Stimulated activated CD4-positive, alpha-beta T cell treated with anti-CD3 and anti-CD28 coated beads, Interleukin-4, amount 100 ng/mL, for 1 hour (primary cell): ENCODE results near the gene TXNDC16.
"Not testable (repeated sequence)": the region's sequence is repeated elsewhere in the genome, so short reads cannot be mapped to it uniquely, and the experiment has no call there.

Source experiments
- DNase-seq: peaks from one replicate; pipeline ENCODE4 v3.0.0-alpha.2; 2020

The TXNDC16 gene

DNA sequence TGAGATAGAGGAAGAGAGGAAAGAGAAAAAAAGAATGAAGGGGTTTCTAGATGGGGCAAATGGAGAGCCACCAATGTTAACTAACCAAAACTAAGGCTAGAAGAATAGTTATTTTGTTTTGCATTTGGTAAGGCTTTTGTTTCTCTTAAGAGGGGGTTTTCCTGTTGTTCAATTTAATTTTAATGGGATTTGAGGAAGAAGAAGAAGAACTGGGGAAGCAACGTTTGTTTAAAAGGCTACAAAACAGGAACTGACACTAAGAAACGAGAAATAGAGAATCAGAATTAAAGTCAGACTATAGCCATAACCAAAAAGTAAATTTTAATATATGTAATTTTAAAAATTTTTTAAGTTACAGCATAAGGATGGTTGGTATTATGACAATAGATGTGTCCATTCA, 13.7 kb downstream of the TXNDC16 start:
- no peak for DNase-seq

DNA sequence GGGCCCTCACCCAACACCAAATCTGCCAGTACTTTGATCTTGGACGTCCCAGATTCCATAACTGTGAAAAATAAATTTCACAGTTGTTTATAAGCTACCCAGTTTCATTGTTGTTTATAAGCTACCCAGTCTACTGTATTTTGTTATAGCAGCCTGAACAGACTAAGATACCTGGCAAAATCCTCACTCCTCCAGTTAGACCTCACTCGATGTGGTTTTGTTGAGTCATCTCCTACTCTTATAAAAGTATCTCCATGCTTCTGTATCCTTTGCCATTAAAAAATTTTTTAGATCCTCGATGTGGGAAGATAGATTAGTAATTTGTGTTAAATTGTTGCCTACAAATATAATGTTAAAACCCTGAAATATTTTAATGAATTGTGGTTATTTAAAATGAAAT, 16.0 kb downstream of the TXNDC16 start:
- no peak for DNase-seq

DNA sequence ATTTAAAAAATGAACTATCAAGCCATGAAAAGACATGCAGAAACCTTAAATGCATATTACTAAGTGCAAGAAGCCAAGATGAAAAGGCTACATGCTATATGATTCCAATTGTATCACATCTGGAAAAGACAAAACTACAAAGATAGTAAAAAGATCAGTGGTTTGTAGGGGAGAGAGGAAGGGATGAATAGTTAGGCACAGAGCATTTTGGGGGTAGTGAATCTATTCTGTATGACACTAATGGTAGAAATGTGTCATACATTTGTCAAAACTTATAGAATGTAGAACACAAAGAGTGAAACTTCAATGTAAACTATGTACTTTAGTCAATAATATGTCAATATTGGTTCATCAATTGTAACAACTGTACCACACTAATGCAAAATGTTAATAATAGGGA, 20.8 kb downstream of the TXNDC16 start:
- DNase-seq: no peak

DNA sequence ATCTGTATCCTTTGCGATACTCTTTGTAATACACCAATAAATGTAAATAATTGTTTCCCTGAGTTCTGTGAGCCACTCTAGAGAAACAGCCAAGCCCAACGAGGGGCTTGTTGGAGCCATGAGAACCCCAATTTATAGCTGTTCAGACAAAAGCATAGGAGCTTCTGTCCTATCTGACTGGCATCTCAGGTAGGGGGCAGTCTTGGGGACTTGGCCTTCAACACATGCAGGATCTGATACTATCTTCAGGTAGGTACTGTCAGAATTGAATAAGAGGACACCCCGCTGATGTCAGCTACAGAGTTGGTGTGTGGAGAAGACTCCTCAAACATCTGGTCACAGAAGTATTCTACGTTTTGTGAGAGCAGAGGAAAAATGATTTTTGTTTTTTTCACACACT, 25.3 kb downstream of the TXNDC16 start:
- no peak for DNase-seq

DNA sequence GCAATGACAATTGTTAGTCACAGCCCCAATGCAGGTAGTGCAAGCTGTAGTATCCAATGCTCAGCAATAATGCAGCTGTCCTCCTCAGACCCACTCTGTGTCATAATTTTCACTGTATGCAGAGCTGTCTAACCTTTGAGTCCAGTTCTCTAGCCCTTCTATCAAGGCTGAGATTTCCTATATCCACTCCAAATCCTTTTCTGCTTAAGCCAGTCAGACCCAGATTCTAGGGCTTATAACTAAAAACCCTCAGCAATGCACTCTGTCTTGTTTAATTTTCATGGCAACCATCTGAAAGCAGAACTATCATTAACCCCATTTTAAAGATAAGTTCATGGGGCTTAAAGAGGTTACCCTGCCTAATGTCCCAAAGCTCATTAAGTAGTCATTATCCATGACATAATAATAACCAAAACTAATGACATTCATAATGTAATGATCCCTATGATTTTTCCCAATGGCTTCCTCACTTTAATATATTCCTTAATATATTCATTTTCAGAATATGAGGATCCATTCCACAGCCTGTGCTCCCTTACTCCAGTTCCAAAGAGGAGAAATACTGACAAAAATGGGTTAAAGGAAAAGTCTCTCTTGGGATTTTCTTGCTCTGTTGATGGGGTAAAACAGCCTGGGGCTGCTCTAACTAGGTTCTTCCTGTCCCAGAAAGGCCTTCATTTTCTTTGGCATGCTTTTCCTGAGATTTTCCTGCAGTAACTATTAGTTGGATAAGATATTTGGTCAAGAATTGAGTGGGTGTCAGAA, 29.5 kb downstream of the TXNDC16 start:
- no peak for DNase-seq

DNA sequence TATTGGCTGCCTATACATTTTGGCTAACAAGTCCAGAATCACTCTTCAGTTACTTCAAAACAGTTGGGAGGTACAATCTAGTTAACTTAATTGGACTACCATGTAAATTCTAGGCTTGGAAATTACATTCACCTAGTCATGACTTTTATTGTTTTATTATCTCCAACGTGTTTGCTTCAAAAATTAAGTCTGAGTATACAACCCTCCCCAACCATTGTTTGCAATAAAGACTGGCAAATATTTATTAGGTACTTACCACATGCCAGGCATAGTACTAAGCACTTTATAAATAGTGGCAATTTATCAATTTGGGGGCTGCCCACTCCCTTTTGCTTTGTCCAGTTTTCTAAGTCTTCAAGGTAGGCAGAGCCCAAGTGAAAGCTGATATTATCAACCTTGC, 30.3 kb downstream of the TXNDC16 start:
- DNase-seq: no peak

DNA sequence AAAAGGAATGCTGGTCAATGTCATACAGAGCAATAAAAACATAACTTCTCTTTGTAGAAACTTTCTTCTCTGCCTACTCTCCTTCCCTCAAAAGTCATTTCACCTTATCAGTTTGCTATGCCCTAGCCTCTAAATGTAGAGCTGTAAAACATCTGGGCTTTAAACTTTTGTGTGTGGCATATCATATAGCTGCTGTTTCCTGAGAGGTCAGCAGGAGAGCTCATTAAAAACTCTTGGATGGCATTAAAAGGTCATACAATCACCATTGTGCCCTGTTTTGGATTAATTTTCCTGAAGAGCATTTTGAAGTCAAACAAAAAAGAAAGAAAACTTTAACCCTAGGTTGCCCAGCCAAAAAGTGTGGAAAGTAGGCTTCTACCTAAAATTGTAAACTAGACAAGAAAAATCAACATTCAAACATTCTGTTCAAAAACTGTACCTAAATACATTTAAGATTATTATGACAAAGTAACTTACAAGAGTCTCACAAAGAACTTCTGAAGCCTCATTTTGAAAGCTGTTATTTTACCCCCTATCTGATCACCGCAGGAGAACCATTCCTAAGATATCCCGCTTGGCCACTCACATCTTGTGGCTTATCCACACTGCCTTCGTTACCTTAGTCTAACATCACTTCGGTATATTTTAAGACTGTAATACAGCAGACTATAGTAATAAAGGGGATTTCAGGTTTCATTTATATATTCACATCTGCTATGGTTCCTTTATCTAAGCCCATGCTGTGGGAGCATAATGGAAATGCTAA, 38.1 kb downstream of the TXNDC16 start:
- no peak for DNase-seq

DNA sequence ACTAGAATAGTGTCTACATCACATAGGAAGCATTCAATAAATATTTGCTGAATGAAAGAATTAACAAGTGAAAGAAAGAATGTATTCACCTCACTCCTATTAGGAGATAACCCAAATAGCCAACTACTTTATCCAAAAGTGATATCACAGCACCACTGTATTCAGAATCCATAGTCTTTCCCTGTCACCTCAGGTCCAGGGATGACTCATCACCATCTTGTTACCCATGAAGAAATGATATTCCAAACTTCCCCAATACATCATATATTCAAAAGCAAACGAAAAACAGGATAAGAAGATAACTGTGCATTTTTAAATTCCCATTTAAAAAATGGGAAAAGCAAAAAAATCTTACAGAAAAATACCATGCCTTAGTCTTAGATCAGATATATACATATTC, 39.1 kb downstream of the TXNDC16 start:
- DNase-seq: no peak

DNA sequence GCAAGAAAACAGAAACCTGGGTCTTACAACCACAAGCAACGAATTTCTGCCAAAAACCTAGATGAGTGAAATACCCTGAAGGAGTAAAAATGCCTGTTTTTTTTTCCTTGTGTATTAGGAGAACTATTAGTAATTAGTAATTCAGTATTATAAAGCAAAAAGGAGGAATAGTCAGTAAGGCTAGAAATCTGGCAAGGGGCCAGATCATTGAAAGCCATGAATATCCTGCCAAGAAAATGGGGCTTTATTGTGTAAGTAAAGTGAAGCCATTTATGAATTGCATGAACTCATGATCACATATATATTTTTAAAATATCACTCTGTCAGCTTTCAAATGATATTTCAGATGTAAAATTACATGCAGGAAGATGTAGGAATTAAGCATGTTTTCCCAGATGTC, 57.9 kb downstream of the TXNDC16 start:
- no peak for DNase-seq

DNA sequence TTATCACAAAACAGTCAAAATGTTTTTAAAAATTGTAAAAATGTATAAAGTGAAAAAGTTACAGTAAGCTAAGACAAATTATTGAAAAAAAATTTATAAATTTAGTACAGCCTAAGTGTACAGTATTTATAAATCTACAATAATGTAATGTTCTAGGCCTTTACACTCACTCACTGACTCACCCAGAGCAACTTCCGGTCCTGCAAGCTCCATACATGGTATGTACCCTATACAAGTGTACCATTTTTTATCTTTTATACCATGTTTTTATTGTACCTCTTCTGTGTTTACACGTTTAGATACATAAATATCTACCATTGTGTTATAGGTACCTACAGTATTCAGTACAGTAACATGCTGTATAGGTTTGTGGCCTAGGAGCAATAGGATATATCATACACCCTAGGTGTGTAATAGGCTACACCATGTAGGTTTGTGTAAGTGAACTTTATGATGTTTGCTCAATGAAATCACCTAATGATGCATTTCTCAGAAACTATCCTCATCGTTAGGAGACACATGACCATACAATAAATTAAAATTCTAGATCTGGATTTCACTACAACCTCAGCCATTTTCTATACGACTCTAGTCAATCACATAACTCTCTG, 66.8 kb downstream of the TXNDC16 start:
- DNase-seq: no peak

DNA sequence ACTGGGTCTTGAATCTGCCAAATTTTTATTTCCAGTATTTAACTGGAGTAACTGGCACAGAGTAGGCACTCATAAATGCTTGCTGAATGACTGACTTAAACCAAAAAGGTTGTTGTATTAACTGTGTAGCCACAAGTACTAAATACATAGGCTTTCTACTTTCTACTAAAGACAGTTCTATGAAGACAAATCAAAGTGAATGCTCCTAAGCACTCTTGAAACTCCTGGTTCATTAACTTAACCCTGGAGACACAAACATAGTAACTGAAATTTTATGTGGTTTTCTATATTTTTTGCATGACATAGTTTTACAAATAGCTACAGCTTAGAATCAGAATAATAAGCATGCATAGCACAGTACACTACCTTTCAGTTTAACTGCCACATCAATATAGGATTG, 70.4 kb downstream of the TXNDC16 start:
- no peak for DNase-seq

DNA sequence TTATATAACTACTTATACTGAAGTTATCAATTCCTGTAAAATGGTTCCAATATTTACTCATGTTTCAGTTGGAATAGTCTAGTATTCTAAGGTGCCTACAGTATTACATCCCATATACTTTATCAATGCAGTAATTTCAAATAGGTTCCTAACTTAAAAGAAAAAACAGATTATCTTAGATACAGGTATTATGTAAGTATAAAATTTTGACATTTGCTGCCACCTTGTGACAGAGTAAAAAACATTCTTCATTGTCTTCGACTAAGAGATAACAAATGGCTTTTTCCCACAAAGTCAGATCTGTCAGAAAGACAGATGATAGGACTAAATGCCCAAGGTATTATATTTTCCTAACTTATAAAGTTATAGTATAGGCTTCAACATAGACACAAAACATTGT, 78.7 kb downstream of the TXNDC16 start:
- DNase-seq: no peak

DNA sequence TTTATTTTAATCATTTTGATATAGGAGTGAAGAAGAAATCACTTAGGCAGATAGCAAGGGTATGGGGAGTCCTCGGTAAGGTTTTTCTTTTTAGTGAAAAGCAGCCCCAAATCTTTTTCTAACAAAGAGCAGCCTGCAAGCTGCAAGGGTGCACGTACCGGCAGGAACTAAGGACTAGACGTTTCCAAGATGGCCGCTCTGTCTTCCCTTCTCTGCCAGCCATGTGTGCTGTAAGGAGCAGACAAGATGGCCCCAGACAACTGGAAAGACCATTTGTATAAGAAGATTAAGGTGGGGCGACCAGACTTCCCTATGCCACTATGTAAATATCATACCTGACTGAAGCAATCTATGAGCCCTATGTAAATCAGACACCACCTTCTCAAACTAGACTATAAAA, 79.6 kb downstream of the TXNDC16 start:
- no peak for DNase-seq

DNA sequence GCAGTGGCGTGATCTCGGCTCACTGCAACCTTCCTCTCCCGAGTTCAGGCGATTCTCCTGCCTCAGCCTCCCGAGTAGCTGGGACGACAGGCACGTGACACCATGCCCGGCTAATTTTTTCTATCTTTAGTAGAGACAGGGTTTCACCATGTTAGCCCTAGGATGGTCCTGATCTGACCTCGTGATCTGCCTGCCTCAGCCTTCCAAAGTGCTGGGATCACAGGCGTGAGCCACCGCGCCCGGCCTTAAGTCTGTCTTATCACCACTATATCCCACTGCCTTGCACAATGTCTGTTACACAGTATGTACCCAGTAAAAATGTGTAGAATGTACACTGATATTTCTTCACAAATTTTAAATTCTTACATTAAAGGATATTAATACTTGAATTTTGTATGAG, 80.1 kb downstream of the TXNDC16 start:
- not testable (repeated sequence) for DNase-seq

DNA sequence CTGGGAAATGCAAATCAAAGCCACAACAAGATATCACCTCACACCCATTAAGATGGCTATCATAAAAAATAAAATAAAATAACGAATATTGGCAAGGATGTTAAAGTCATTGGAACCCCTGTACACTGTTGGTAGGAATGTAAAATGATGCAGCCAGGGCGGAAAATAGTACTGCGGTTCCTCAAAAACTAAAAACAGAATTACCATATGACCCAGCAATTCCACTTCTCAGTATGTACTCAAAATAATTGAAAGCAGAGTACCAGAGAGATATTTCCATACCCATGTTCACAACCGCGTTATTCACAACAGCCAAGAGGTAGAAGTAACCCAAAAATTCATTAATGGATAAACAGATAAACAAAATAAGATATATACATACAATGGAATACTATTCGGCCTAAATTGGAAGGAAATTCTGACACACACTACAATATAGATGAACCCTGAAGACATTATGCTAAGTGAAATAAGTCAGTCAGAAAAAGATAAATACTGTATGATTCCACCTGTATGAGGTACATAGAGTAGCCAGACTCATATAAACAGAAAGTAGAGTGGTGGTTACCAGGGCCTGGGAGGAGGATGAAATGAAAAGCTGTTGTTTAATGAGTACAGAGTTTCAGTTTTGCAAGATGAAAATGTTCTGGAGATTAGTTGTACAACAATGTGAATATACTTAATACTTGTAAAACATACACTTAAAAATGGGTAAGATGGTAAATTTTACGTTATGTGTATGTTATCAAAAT, 84.6 kb downstream of the TXNDC16 start:
- DNase-seq: no peak

DNA sequence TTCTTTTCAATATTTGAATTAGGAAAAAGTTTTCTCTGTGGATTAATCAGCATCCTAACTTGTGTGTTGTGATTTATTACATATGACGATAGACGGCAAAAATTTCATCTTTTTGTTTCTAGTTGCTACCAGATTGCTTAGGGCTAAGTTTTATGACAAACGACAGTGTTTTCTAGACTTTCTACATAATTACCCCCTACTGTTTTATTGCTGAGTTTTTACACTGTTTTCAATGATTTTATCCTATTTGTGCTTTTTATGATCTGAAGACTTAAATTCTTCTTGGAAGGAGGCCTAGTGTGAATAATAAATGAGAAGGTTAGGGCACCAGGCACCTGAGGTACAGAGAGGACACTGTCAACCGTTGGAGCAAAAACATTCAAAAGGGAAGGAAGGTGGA, 88.1 kb downstream of the TXNDC16 start:
- DNase-seq: no peak

DNA sequence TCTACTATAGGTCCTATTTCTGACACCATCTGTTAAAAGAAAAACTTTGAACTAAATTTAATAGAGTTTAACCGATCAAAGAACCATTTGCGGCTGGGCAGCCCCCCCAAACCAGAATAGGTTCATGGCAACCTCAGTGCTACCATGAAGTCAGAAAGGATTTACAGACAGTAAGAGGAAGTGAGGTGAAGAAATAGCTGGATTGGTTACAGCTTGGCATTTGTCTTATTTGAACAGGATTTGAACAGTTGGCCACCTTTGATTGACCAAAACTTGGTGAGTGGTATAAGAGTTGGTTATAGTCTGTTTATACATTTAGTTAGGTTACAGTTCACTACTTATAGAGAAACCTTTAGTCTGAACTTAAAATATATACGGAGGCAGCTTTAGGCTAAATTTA, 88.9 kb downstream of the TXNDC16 start:
- no peak for DNase-seq

DNA sequence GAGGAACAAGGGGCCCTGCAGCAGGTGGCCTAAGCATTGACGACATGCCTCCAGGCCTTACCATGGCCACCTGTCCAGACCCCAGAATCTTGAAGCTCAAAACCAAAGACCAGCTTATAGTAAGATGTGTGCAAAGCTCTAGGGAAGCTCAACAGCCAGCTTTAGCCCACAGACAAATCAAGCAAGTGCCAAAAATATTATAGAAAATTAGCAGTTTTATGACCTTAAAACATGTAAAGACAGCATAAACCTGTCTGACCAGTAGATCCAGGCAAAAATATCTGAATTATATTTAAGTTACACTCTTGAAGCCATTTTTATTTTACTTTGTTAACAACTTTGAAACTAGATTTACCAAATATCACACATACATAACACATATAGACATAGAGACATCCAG, 90.6 kb downstream of the TXNDC16 start:
- DNase-seq: no peak

DNA sequence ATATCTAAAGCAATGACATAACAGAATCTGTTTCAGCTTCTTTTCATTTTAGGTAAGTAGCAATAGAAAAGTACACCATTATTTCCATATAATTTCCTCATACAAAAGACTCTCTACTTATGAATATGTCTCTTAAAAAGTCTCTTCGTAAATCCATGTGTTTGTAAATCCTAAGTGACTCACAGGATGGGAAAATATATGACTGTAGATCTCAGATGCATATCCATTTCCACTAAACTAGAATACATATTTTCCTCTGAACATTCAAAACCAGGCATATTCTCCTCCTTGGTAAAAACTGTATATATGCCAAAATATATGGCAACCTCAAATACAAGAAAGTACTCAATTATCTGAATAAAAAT, 93.6 kb downstream of the TXNDC16 start:
- DNase-seq: no peak

DNA sequence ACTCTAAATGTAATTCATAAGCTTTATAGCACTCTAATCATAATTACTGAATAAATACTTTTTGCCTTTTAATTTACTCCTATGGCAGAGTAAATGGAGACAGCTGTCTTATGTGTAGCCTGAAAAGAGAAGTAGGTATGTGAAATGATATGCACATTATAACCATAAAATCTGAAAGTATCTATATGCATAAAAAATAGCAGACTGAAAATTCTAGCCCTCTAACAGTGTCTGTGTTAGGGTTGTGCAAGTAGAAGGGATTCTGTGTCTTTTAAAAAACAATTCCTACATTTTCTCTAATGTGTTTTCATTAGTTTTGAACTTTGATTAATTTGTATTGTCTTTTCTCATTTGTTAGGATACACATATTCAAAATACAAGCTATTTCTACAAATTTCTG, 94.9 kb downstream of the TXNDC16 start:
- no peak for DNase-seq

DNA sequence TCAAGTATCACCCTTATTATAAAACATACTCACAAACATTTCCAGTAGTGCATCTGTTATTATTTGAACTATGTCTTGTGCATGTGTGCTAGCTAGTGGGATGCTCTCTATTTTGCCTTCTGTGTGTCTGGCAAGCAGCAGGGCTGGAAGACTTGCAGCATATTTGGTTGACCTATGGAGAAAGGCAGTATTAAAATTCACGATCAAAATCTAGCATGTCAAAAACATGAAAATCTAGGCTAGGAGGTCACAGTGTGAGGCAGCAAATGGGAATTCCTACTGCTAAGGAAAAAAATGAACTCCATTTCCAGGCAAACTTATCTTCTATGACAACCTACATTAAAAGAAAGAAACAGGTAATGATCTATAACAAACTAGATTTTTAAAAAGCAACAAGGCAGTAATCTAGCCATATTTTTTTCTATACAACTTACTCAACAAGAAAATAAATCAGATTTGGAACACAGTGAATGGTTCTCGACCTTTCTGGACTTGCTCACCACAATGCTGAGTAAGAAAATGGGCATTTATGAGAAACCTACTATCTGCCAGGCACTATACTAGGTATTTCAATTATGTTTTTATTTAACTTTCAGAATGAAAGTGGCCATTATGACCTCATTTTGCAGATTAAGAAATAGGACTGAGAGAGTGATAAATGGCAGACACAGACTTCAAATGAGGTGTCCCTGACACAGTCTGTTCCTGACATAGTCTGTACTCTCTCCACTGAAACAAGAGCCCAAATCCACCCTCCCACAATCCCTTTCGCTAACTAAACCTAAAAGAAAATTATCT, 96.8 kb downstream of the TXNDC16 start:
- DNase-seq: no peak

DNA sequence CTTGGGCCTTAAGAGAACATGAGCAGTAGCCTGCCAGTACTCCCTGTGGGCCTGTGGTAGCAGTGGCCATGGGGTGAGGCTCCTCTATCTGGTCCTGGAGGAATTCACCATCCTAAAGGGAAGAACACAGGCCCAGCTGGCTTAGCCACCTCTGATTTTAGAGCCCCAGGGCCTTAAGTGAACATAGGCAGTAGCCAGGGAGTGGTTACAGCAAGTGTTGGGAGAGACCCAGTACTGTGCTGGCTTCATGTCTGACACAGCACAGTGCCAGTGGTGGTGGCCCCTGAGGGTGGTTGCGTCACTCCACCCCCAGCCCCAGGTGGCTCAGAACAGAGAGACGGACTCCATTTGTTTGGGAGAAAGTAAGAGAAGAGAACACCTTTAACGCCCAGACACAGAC, 105.1 kb downstream of the TXNDC16 start:
- no peak for DNase-seq

DNA sequence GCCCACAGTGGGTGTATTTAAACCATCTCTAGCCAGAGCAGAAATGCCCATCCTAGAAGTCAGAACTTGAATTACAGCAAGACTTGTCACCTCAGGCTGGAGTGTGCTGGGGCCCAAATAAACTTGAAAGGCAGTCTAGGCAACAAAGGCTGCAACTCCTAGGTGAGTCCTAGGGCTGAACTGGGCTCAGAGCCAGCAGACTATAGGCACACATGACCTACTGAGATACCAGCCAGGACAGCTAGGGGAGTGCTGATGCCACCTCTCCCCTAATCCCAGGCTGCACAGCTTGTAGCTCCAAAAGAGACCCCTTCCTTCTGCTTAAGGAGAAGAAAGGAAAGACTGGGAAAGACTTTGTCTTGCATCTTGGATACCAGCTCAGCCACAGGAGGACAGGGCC, 106.0 kb downstream of the TXNDC16 start:
- DNase-seq: no peak
